Hippocampal formation (tissue), 2 donors: ENCODE measurements around the gene SUPT4H1.

Source experiments
- DNase-seq, 2 donors: peaks; one replicate each; lab custom pipeline; 2025; lab: John Stamatoyannopoulos, UW

Gene SUPT4H1

GRCh38 chr17:58329035-58329809, 22.8 kb downstream of the SUPT4H1 start:
- peak in 1 of 2 donors; percentile 40 for DNase-seq

- peak in 1 of 2 donors; percentile 46 for DNase-seq
These were observed 23.6 kb downstream of the SUPT4H1 start, which contains the start of gene TSPOAP1 for GRCh38 chr17:58328195-58329034. Gene TSPOAP1, minus strand, starts transcription at chr17:58328795. Its CDS starts 875 bp downstream, at chr17:58327920.

- DNase-seq = no peak
These were observed 24.4 kb downstream of the SUPT4H1 start for GRCh38 chr17:58327363-58328194.

- DNase-seq = no peak
These were observed 25.2 kb downstream of the SUPT4H1 start for GRCh38 chr17:58326609-58327362.

GRCh38 chr17:58325976-58326468, 26.0 kb downstream of the SUPT4H1 start:
- DNase-seq = no peak

- DNase-seq = no peak
These were observed 26.7 kb downstream of the SUPT4H1 start for GRCh38 chr17:58325289-58325726.

GRCh38 chr17:58324409-58325288, 27.4 kb downstream of the SUPT4H1 start:
- DNase-seq = no peak

DNA sequence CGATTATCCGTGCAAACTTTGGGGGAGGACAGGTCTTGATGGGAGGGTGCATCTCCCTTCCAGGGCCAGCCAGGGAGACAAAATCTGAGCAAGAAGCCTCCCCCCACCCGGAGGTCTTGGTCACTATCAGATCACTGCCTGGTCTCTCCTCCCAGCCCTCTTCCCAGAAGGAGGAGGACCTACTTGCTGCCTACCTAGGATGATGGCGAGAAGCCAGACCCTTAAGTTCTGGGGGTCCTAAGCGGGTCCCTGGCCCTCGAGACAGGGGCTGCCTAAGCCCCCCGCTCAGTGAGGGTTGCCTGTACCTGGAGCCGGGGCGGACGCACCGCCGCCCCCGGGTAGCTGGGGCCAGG, 28.0 kb downstream of the SUPT4H1 start:
- DNase-seq = no peak

- no peak for DNase-seq
These were observed 28.5 kb downstream of the SUPT4H1 start for GRCh38 chr17:58323366-58324055.

DNA sequence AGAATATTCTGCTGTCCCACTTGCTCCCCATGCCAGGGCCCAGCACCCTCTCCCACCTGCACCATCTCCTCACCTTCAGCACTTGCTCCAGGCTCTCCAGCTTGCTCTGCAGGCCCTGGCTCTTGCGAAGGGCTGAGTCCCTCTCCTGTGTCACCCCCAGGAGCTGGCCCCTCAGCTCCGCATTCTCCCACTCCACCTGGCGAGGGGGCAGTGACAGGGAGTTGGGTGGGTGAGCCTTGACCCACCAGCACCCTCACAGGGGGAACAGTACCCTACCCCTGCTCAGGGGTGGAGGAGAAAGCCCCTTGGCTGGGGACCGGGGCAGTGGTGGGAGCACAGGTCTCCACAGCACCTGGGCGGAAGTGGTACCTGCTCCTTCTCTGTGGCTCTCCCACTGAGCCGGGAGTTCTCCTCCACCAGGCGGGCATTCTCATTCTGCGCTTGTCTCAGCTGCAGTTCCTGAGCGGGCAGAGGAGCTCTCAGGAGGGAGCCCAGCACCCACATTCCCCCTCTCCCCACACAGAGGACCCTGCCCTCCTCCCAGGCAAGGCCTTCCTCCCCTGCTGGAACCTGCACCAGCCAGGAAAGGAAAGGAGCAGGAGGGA, 29.3 kb downstream of the SUPT4H1 start:
- DNase-seq = no peak

DNA sequence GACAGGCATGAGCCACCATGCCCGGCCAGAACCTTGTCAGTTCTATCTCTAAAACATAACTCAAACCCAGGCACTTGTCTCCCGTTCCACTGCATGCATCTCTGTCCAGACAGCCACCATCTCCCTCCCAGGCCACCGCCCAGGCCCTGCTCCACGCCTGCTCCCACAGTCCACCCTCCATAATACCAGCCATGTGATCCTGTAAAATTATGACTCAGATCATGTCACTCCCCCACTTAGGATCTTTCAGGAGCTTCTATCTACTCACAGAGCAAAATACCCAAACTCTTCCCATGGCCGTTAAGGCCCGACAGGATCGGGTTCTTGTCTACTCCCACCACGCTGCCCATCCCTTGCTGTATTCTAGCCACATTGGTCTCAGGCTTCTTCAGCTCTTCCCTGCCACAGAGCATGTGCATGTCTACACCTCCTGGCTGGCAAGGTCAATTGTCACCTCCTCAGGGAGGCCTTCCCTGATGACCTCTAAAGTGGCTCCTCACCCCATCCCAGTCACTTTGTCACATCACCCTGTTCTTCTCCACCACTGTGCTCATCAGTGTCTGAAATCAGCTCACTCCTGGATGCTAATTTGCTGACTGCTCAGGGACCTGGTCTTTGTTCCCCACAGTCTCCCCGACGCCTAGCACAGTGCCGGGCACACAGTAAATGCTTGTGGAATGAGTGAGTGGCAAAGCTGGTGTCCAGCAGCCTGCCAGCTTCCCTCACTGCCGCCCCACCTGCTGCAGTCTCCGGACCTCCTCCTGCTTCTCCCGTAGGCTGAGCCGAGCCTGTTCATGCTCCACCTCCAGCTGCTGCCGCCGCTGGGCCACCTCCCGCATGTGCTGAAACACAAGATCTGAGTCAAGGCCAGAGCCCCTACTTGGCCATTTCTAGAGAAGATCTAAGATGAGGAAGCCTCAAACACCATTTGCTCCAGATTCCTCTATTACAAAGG, 30.2 kb downstream of the SUPT4H1 start:
- DNase-seq = no peak

GRCh38 chr17:58320570-58321323, 31.3 kb downstream of the SUPT4H1 start:
- no peak for DNase-seq

- no peak for DNase-seq
These were observed 31.8 kb downstream of the SUPT4H1 start for GRCh38 chr17:58320163-58320558.

- no peak for DNase-seq
These were observed 32.5 kb downstream of the SUPT4H1 start for GRCh38 chr17:58319173-58320162.

- no peak for DNase-seq
These were observed 33.3 kb downstream of the SUPT4H1 start for GRCh38 chr17:58318627-58319172.

- DNase-seq = no peak
These were observed 33.9 kb downstream of the SUPT4H1 start for GRCh38 chr17:58318065-58318481.
